HK-2 (cell line): ENCODE measurements around the gene CD28.
"Not testable (repeated sequence)": the region's sequence is repeated elsewhere in the genome, so short reads cannot be mapped to it uniquely, and the experiment has no call there.

Source experiments
- DNase-seq: peaks from one replicate; pipeline ENCODE4 v3.0.0-alpha.2; 2018; ENCODE audit not compliant: unreplicated experiment

Gene CD28

GRCh38 chr2:203784710-203785270 is 78.4 kb downstream of the CD28 start:
- DNase-seq, result not testable (repeated sequence)

DNA sequence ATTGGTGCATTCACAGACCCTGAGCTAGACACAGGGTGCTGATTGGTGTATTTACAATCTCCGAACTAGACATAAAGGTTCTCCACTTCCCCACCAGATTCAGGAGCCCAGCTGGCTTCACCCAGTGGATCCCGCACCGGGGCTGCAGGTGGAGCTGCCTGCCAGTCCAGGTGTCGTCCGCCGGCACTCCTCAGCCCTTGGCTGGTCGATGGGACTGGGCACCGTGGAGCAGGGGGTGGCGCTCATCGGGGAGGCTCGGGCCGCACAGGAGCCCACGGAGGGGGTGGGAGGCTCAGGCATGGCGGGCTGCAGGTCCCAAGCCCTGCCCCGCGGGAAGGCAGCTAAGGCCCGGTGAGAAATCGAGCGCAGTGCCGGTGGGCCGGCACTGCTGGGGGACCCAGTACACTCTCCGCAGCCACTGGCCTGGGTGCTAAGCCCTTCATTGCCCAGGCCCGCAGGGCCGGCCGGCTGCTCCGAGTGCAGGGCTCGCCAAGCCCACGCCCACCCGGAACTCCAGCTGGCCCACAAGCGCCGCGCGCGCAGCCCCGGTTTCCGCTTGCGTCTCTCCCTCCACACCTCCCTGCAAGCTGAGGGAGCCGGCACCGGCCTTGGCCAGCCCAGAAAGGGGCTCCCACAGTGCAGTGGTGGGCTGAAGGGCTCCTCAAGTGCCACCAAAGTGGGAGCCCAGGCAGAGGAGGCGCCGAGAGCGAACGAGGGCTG is 79.1 kb downstream of the CD28 start:
- DNase-seq, result not testable (repeated sequence)

DNA sequence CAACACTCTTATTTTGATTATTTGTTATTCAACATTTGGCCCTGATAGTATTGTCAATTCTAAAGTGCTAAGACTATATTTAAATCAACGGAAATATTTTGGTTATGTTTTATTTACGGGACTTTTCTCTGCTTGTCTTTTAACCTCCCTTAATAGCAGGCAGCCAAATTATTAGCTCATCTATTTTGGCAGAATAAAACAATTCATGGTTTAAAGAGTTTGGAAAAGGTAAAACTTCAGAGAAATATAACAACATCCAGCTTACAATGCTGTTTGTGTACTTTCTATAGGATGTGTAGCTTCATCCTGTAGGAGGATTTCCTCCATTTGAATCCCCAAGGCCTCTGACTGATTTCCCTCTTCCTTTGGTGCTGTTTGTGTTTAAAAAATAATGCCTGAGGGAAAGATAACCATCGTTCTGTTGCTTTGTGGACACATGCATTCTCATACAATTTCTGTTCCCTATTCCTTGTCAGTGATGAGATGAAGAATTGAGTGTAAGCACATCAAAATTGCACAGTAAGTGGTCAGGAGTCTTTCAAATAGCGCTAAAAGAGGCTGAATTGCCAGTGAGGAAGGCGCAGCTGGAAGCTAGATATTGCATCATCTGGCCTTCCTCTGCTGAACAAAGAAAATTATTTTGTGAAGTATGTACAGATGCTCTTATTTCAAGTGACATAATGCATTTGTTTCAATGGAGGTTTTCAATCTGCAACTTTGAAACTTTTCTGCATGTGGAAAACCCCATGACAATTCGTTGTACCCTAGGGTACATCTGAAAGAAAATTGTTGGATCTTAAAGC is 80.3 kb downstream of the CD28 start:
- no peak for DNase-seq

DNA sequence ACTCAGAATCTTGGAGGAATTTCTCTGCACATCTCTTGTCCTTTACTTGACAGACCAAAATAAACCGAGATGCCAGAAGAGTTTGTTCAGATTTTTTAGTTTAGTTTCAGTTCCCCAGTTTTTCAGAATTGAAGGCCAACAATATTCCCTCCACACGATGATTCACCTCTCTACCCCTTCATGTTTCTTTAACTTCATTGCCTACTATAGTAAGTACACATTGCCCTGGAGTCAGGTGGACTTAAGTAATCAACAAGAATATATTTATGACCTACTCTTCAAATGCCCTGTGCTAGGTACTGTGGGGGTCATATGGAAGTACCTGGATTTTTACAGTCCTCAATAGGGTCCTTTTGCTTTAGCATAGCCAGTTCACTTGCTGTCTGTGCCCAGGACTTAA is 81.5 kb downstream of the CD28 start:
- DNase-seq, result no peak
